ENCODE measurements around the gene MTAP.

Gene MTAP

DNA sequence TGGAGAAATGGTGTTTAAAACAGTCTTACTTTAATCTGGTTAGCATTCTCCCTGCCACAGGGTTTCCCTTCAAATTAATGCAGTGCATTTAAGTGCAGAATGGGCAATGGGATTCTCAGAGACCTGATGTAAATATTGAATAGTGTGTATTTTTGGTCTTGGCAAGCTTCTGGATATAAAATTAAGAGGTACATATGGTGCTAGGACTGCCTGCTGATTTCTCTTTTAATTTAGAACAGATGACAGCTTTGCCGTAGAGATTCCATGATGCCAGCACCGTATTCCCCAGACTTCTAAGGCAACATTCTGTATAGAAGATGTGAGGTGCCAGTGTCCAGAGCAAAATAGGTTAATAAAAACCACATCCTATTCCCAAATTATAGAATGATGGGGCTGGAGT lies 1.9 kb downstream of the MTAP start:
- DNase-seq (ENCODE audit: low spot score) (no peak), FAIRE-seq (no peak)

- DNase-seq (ENCODE audit: low spot score) = no peak
- no peak for FAIRE-seq
These were observed 2.4 kb downstream of the MTAP start for GRCh38 chr9:21804791-21805190.

DNA sequence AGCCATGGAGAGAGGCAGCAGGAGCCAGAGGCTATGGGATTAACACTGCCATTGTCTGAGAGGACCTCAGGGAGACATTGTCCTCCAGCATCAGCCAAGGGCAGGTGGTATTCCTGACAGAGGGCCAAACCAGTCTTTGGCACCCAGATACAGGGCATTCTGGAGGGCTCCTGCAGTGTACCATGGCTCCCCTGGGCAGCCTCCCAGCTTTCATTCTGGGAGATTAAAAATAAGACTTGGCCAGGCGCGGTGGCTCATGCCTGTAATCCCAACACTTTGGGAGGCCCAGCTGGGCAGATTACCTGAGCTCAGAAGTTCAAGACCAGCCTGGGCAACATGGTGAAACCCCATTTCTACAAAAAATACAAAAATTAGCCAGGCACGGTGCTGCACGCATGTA lies 4.2 kb downstream of the MTAP start:
- DNase-seq (ENCODE audit: low spot score) (no peak), FAIRE-seq (no peak)

GRCh38 chr9:21810388-21810787 lies 8.0 kb downstream of the MTAP start:
- FAIRE-seq = no peak

GRCh38 chr9:21810881-21811280 lies 8.4 kb downstream of the MTAP start:
- FAIRE-seq = no peak

More at GRCh38 chr9:21810388-21810787, 8.0 kb downstream of the MTAP start:
- no peak for DNase-seq (ENCODE audit: low spot score)

GRCh38 chr9:21811914-21812313 lies 9.5 kb downstream of the MTAP start:
- DNase-seq (ENCODE audit: low spot score) = no peak
- no peak for FAIRE-seq

More at GRCh38 chr9:21810881-21811280, 8.4 kb downstream of the MTAP start:
- no peak for DNase-seq (ENCODE audit: low spot score)

GRCh38 chr9:21812415-21812814 lies 10.0 kb downstream of the MTAP start:
- peak; percentile 88 for DNase-seq (ENCODE audit: low spot score)
- peak; percentile 81 for FAIRE-seq

GRCh38 chr9:21812946-21813568 lies 10.6 kb downstream of the MTAP start:
- DNase-seq (ENCODE audit: low spot score) = peak; percentile 50

DNA sequence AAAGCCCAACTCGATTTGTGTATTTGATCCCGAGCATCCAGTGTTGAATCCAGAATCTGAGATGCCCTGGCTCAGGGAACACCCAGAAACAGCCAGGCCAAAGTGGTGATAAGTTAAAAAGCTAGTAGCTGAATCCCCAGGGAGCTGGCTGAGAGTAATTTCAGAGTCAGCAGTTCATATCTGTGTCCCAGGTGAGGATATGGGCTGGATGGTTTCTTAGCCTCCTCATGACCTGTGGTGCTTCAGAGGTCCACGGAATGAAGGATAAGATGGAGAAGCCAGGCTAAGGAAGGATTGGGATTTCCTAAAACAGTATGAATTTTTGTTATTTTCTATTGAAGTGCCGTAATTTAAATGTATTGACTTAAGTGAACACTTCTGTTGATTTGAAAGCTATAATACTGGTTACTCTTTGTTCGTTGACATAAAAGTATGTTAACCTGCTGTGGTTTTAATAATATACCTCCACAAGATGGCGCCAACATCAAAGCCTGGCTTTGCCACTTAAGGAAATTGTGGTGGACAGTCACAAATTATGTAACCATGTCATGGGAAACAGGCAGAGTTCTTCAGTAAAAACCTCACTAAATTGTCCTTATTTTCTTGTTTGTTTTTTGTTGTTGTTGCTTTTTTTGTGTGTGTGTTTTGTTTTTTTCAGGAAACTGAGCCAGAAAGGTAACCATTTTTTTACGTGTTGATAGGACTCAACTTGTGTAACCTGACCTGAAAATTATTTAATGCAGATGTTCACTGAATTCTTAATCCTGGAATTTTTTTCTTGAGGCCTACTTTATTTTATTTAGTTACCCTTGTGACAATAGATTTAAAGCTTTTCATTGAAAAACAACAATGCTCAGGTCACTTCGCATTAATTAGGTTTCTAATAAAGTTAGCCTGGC lies 11.4 kb downstream of the MTAP start:
- DNase-seq (ENCODE audit: low spot score) = peak; percentile 50
- FAIRE-seq = peak; percentile 81

More at GRCh38 chr9:21812946-21813568, 10.6 kb downstream of the MTAP start:
- FAIRE-seq = no peak

GRCh38 chr9:21815643-21816042 lies 13.2 kb downstream of the MTAP start:
- DNase-seq (ENCODE audit: low spot score) (no peak), FAIRE-seq (no peak)

- FAIRE-seq = no peak
- DNase-seq (ENCODE audit: low spot score) = no peak
These were observed 14.7 kb downstream of the MTAP start for GRCh38 chr9:21817176-21817575.

DNA sequence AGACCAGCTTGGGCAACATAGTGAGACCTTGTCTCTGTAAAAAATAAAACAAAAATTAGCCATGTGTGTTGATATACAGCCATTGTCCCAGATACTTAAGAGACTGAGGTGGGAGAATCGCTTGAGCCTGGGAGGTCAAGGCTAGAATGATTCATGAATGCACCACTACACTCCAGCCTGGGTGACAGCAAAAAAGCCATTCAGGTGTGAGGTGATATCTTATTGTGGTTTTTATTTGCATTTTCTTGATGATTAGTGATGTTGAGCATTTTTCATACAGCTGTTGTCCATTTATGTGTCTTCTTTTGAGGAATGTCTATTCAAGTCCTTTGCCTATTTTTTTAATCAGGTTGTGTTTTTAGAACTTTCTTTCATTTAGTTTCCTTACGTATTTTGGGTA lies 23.2 kb downstream of the MTAP start:
- no peak for FAIRE-seq
- no peak for DNase-seq (ENCODE audit: low spot score)

DNA sequence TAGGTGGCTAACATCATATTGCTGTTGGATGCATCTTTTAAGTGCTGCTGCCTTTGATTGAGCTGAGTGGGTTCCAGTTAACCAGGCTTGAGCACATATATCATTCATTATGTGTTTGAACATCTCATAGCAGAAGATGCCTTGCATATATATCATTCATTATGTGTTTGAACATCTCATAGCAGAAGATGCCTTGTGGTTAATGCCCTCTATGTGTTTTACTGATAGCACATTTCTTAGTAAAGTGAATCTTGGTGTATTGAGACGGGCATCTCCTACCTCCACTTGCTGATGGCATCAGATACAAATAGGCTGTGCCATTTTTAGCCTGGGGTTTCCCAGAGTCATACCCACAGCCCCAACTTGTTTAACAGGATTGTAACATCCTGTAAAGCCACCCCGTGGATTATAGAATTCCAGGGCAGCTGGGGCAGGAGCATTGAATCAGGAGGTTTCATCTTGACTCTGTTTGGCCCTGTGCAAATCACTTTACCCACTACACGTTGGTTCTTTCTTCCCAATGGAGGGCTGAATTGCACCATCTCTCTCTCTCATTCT lies 26.5 kb downstream of the MTAP start:
- DNase-seq (ENCODE audit: low spot score) (peak; percentile 5), FAIRE-seq (no peak)

DNA sequence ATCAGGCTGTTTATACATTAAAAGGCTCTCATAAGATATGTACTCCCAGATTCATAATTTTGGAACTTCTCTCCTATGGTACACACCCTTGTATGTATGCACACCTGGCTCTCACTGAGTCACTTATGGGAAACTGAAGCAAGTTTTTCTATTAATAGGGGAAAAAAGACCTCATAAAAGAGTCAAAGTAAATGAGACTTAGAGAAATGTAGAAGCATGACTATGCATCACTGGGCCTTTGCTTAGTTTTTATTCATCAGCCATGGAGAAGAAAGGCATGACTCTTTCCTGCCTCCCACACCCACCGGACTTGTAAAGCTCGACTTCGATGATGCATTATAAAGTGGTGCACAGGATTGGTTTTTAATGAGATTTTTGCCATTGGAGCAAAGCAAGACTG lies 28.2 kb downstream of the MTAP start:
- peak; percentile 52 for DNase-seq (ENCODE audit: low spot score)
- peak; percentile 63 for FAIRE-seq

DNA sequence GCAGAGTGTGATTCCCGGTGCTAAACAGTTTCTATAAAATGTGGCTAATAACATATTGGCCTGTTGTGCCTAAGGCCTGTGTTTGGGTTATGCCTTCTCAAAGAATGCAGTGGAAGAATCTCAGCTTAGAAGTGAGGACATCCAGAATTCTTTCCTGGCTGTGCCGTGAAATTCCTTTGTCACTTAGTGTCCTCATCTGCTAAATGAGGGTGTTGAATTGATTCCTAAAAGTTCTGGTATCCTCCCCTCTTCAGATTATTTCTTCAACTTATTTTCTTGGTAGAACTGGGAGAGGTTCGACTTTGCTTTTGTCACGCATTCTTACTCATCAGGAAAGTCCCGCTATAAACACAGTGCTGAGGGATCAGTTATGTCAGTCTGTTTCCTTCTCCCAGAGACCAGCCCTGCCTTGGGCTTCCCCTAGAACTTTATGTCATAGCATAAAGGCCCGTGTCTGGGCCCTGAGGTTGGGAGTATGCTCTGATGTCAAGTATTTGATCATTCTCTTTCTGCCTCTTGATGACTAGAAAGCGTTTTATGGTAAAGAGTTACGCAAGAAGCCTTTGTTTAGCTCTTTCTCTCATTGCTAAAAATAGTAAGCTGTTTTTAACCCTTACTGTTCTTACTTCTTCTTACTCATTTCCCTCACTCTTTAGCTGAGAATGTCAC lies 29.5 kb downstream of the MTAP start:
- FAIRE-seq (peak; percentile 87), DNase-seq (ENCODE audit: low spot score) (peak; percentile 91)

DNA sequence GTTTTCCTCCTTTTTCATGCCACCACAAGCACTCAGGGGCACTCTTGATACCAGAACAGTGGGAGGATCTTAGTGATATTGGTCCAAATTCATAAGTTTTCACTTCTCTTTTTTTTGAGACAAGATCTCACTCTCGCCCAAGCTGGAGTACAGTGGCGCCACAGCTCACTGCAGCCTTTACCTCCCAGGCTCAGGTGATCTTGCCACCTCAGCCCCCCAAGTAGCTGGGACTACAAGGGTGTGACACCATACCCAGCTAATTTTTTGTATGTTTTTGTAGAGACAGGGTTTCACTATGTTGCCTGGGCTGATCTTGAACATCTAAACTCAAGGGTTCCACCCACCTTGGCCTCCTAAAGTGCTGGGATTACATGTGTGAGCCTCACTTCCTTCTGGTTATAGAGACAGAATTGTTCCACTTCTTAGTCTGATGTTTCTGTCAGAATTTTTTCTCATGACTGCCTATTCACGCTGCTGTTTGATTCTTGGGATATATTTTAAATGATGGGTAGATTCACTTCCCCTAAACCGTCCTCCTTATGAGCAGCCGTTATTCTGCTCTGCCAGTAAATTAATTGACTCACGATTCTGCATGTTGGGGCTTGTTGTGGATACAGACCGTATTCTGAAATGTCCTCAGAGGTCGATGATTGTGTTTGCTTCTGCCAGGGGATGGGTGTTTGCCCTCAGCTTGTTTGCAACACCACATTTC lies 30.8 kb downstream of the MTAP start:
- no peak for FAIRE-seq
- no peak for DNase-seq (ENCODE audit: low spot score)

DNA sequence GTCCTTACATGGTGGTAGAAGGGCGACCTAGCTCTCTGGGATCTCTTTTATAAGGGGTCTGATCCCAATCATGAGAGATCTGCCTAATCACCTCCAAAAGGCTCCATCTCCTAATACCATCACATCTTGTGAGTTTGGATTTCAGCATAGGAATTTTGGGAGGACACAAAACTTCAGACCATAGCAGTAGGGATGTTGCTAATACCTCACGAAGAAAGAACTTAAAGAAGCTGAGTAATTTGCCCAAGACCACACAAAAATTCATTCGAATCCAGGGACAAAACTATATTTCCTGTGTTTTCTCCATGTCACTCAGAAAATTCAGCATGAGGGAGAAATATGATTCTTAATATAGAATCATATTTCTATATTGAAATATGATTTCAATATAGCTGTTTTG lies 32.7 kb downstream of the MTAP start:
- FAIRE-seq (no peak), DNase-seq (ENCODE audit: low spot score) (no peak)

DNA sequence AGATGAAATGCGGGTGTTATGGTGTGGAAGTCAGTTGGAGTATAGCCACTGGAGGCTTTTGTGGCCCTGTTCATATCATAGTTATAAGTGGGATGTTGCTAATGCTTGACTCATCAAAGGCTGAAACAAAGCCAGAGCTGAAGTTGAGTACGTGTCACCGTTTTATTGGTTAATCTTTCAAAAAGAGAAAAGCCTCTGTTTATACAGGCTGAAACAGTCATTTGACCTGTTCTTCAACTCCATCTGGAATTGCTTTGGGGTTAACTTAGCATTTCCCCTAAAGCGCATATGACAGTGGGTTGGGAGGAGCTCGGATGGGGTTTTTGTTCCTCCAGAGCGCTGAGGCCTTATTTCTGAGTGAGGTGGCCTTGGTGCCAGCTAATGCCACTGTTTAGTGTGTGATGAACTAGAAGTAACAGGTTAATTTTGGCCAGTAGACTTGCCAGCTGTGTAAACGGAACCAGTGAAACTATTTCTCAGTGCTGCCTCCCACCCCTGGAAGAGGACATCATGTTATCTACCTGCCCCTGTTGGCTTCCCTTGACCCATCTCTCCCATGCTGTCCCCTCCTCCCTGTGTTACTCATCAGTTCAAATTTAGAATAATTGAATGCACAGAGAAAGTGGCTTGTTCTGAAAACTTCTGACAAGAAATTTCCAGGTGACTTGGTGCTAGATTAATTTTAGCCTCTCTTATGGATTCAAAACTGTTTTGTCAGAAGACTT lies 34.2 kb downstream of the MTAP start:
- DNase-seq (ENCODE audit: low spot score) (peak; percentile 99), FAIRE-seq (peak; percentile 97)

DNA sequence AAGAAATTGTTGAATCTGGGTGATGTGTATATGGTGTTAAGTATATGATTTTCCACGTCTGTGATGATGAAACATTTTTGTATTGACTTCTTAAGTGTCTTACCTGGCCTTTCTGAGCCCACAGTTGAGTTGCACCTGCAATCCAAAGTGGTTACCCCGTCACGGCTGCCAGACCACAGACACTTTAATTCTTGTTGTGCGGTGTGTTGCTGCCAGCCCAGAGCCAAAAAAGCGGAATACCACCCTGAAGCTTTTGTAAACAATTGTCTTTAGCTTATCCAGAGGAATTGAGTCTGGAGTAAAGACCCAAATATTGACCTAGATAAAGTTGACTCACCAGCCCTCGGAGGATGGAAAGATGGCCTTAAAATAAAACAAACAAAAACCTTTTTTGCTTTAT lies 35.1 kb downstream of the MTAP start:
- DNase-seq (ENCODE audit: low spot score) = no peak
- FAIRE-seq = no peak

GRCh38 chr9:21840647-21841046 lies 38.2 kb downstream of the MTAP start:
- DNase-seq (ENCODE audit: low spot score) (no peak), FAIRE-seq (no peak)

- FAIRE-seq = no peak
- no peak for DNase-seq (ENCODE audit: low spot score)
These were observed 38.7 kb downstream of the MTAP start for GRCh38 chr9:21841133-21841532.

Data from RCC 7860 (cell line).